HUES64 (cell line): ENCODE results near the gene ANKH. TPM values are rescaled to one million over a fixed set of nuclear protein-coding genes. Genes with fewer than 3 reads are reported as not detected.
A peak's percentile ranks its signal among the peaks of the same experiment; 100 is the strongest.
"Not testable (repeated sequence)": the region's sequence is repeated elsewhere in the genome, so short reads cannot be mapped to it uniquely, and the experiment has no call there.

ENCODE experiments used
- H3K27ac ChIP-seq: 2 replicates; pipeline ENCODE4 v1.7.0; 2013; ENCODE audit warnings: low read depth, low read length, inconsistent platforms
- H3K27me3 ChIP-seq: 2 replicates; pipeline ENCODE4 v1.6.1; 2013; ENCODE audit warnings: mild to moderate bottlenecking, low read length; ENCODE audit not compliant: insufficient read depth
- H3K36me3 ChIP-seq: 2 replicates; pipeline ENCODE4 v1.6.1; 2013; ENCODE audit warnings: mild to moderate bottlenecking, low read length; ENCODE audit not compliant: insufficient read depth
- H3K4me1 ChIP-seq: 2 replicates; pipeline ENCODE4 v1.6.1; 2013; ENCODE audit warnings: mild to moderate bottlenecking, low read length, moderate library complexity; ENCODE audit not compliant: insufficient read depth
- H3K4me3 ChIP-seq: 2 replicates; pipeline ENCODE4 v1.5.1; 2013; ENCODE audit warnings: mild to moderate bottlenecking, low read length, moderate library complexity
- H3K9ac ChIP-seq: 2 replicates; pipeline ENCODE4 v1.6.1; 2013; ENCODE audit warnings: mild to moderate bottlenecking, low read depth, low read length
- H3K9me3 ChIP-seq: 2 replicates; pipeline ENCODE4 v1.6.1; 2013; ENCODE audit warnings: low read depth, low read length; ENCODE audit not compliant: insufficient read depth
- WGBS: fragments of 150-250, 120-280 bp; methylation state at CpG from one replicate; pipeline ENCODE4 v1.1.7; 2013; ENCODE audit warnings: missing lambda C conversion rate; 5-methylcytosine and 5-hydroxymethylcytosine counted together
- polyA plus RNA-seq, 2 experiments: library from polyadenylated mRNA; stranded (reverse); fragments of 50-300 nt; gene quantifications; one replicate each; pipeline ENCODE4 v1.2.3, GENCODE V29; 2013

The ANKH gene
- 5.2 TPM for polyA plus RNA-seq (2013, experiment 1 of 2)
- polyA plus RNA-seq (2013, experiment 2 of 2): 6.6 TPM

- H3K9me3 ChIP-seq: no peaks in the 10 kb centered on the region
- H3K4me3 ChIP-seq: peak within 1 kb of the TSS; percentile 65
- H3K27ac ChIP-seq: no peak within 1 kb of the TSS
- no peaks in the 10 kb centered on the region for H3K36me3 ChIP-seq
- peaks cover 7% of the 10 kb centered on the region; the same call in 1 of the 2 replicates for H3K4me1 ChIP-seq
- no peak within 1 kb of the TSS for H3K9ac ChIP-seq
- WGBS: under 1% methylated on average over 115 of the region's 115 CpGs
- H3K27me3 ChIP-seq: peaks cover 53% of the 10 kb centered on the region
These were observed at the start of gene ANKH for GRCh38 chr5:14871214-14872069. Gene ANKH (minus strand): TSS chr5:14871778. CDS start chr5:14871447, 331 bp downstream.

- WGBS: 94% methylated on average over 2 of the region's 3 CpGs
- no peaks in the 10 kb centered on the region for H3K9me3 ChIP-seq
- no peaks in the 10 kb centered on the region for H3K36me3 ChIP-seq
- H3K4me3 ChIP-seq: no peak overlapping the region
- no peak overlapping the region for H3K9ac ChIP-seq
- H3K4me1 ChIP-seq: no peaks in the 10 kb centered on the region
- H3K27ac ChIP-seq: no peak overlapping the region
- no peaks in the 10 kb centered on the region for H3K27me3 ChIP-seq
These were observed 48.5 kb upstream of the ANKH start for GRCh38 chr5:14920121-14920520.

GRCh38 chr5:14919106-14919505 is 47.5 kb upstream of the ANKH start:
- not testable (repeated sequence) for H3K36me3 ChIP-seq, H3K4me3 ChIP-seq, H3K9ac ChIP-seq, H3K27ac ChIP-seq, H3K4me1 ChIP-seq, H3K27me3 ChIP-seq, H3K9me3 ChIP-seq
- WGBS: 96% methylated on average over 2 of the region's 2 CpGs

- no peak overlapping the region for H3K27ac ChIP-seq
- no peak overlapping the region for H3K4me3 ChIP-seq
- H3K27me3 ChIP-seq: no peaks in the 10 kb centered on the region
- no peaks in the 10 kb centered on the region for H3K36me3 ChIP-seq
- H3K9ac ChIP-seq: no peak overlapping the region
- 91% methylated on average over 2 of the region's 2 CpGs for WGBS
- H3K4me1 ChIP-seq: no peaks in the 10 kb centered on the region
- H3K9me3 ChIP-seq: no peaks in the 10 kb centered on the region
These were observed 46.1 kb upstream of the ANKH start for GRCh38 chr5:14917719-14918118.

GRCh38 chr5:14915291-14915952 is 43.8 kb upstream of the ANKH start:
- Histone ChIP-seq H3K27me3 (no peaks in the 10 kb centered on the region), H3K4me1 (no peaks in the 10 kb centered on the region), H3K9me3 (no peaks in the 10 kb centered on the region), H3K36me3 (no peaks in the 10 kb centered on the region), H3K27ac (no peak overlapping the region), H3K9ac (no peak overlapping the region), H3K4me3 (no peak overlapping the region)
- 92% methylated on average over 10 of the region's 10 CpGs for WGBS

- WGBS: 89% methylated on average over 6 of the region's 8 CpGs
- no peaks in the 10 kb centered on the region for H3K9me3 ChIP-seq
- no peaks in the 10 kb centered on the region for H3K4me1 ChIP-seq
- no peak overlapping the region for H3K9ac ChIP-seq
- H3K36me3 ChIP-seq: no peaks in the 10 kb centered on the region
- no peaks in the 10 kb centered on the region for H3K27me3 ChIP-seq
- H3K27ac ChIP-seq: no peak overlapping the region
- no peak overlapping the region for H3K4me3 ChIP-seq
These were observed 43.2 kb upstream of the ANKH start for GRCh38 chr5:14914623-14915260.

GRCh38 chr5:14914193-14914592 is 42.6 kb upstream of the ANKH start:
- Histone ChIP-seq H3K9me3 (no peaks in the 10 kb centered on the region), H3K9ac (no peak overlapping the region), H3K36me3 (no peaks in the 10 kb centered on the region), H3K27ac (no peak overlapping the region), H3K4me1 (no peaks in the 10 kb centered on the region), H3K27me3 (no peaks in the 10 kb centered on the region), H3K4me3 (no peak overlapping the region)
- 94% methylated on average over 7 of the region's 7 CpGs for WGBS

- 84% methylated on average over 5 of the region's 5 CpGs for WGBS
- Histone ChIP-seq H3K4me1 (no peaks in the 10 kb centered on the region), H3K27ac (no peak overlapping the region), H3K36me3 (no peaks in the 10 kb centered on the region), H3K27me3 (no peaks in the 10 kb centered on the region), H3K4me3 (no peak overlapping the region), H3K9me3 (no peaks in the 10 kb centered on the region), H3K9ac (no peak overlapping the region)
These were observed 41.5 kb upstream of the ANKH start for GRCh38 chr5:14913096-14913495.

GRCh38 chr5:14912206-14912605 is 40.6 kb upstream of the ANKH start:
- 97% methylated on average over 7 of the region's 7 CpGs for WGBS
- H3K9ac ChIP-seq: no peak overlapping the region
- no peaks in the 10 kb centered on the region for H3K36me3 ChIP-seq
- H3K9me3 ChIP-seq: no peaks in the 10 kb centered on the region
- H3K27me3 ChIP-seq: no peaks in the 10 kb centered on the region
- no peak overlapping the region for H3K27ac ChIP-seq
- H3K4me3 ChIP-seq: no peak overlapping the region
- H3K4me1 ChIP-seq: no peaks in the 10 kb centered on the region

- Histone ChIP-seq H3K27ac (no peak overlapping the region), H3K9me3 (no peaks in the 10 kb centered on the region), H3K9ac (no peak overlapping the region), H3K36me3 (no peaks in the 10 kb centered on the region), H3K4me3 (no peak overlapping the region), H3K27me3 (no peaks in the 10 kb centered on the region), H3K4me1 (no peaks in the 10 kb centered on the region)
- 100% methylated on average over 1 of the region's 2 CpGs for WGBS
These were observed 37.8 kb upstream of the ANKH start for GRCh38 chr5:14909369-14909768.

GRCh38 chr5:14908172-14908571 is 36.6 kb upstream of the ANKH start:
- H3K36me3 ChIP-seq: no peaks in the 10 kb centered on the region
- H3K4me1 ChIP-seq: no peaks in the 10 kb centered on the region
- no peak overlapping the region for H3K4me3 ChIP-seq
- H3K9me3 ChIP-seq: no peaks in the 10 kb centered on the region
- H3K9ac ChIP-seq: no peak overlapping the region
- H3K27ac ChIP-seq: no peak overlapping the region
- no peaks in the 10 kb centered on the region for H3K27me3 ChIP-seq
- 91% methylated on average over 5 of the region's 6 CpGs for WGBS
